SIG-M5 (cell line): Measurements from ENCODE around the gene CHKB.
"Not testable (repeated sequence)": the region's sequence is repeated elsewhere in the genome, so short reads cannot be mapped to it uniquely, and the experiment has no call there.

ENCODE experiments used
- DNase-seq: peaks from one replicate; lab custom pipeline; 2025; lab: John Stamatoyannopoulos, UW

The CHKB gene

DNA sequence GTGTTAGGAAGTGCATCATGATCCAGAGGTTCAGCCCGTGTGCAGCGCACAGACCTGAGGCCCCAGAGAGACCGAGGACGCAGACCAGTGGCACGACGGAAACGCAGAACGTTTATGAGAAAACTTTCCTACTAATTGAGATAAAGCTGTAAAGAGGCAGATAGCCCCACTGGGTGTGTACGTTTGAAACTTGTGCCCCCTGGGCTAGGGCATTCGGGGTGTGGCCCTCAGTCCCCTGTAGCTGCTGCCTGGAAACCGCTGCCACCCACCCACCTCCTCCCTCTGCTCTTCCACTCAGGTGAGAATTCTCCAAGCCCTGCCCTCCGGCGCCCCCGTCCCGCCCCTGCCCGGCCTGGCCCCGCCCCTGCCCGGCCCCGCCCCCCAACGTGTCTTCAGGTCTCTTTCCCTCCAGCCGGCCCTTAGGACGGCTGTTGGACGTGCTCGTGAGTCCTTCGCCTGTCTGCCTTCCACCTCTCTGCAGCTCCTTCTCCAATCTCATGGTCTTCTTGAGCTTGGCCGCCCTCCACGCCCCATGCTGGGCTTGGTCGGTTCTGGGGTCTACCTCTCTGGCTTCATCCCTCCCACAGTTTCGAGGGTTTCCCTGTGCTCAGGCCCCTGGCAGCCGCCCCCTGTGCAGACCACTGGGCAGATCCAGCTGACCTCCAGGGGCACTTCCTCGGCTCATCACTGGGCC is 30.0 kb upstream of the CHKB start:
- no peak for DNase-seq

DNA sequence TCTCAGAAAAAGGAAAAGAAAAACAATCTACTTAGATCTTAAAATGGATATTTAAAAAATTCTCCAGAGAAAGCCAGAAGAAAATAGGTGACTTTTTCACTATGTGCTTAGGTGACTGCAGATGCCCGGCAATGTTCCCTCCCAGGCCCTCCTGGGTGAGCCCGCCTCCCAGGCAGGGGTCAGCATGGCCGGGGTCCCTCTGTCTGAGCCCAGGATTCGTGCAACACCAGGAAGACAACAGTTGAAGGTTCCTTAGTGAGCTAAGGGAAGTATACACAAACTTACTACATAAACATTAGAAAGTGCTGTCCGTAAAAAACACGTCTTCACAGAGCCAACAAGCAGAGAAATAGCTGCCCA is 29.5 kb upstream of the CHKB start:
- DNase-seq = no peak

DNA sequence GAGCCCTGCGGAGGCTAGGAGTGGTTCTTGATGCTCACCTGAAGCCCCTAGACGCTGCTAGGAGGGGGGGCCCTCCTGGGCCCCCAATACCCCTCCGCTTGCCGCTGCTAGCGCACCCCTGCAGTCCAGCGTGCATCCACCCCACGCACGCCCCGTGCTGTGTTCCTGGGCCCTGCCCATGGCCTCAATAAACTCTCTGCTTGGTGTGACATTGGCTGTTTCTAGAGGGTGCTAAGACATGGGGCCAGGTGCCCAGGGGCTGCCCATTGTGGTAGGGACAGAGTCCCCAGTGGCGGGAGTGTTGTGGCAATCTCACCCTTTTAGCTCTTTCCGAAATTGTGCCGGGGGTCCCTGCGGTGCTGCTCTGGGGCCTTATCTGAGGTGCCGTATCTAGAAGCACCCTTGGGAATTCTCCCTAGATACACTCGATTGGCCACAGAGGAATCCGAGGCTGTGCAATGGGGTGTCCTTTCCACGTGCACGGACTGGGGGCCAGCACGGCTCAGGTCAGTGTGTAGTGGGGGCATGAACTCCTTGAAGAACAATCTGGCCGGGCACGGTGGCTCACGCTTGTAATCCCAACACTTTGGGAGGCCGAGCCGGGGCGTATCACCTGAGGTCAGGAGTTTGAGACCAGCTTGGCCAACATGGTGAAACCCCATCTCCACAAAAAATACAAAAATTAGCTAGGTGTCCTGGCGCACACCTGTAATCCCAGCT is 28.9 kb upstream of the CHKB start:
- DNase-seq = no peak

DNA sequence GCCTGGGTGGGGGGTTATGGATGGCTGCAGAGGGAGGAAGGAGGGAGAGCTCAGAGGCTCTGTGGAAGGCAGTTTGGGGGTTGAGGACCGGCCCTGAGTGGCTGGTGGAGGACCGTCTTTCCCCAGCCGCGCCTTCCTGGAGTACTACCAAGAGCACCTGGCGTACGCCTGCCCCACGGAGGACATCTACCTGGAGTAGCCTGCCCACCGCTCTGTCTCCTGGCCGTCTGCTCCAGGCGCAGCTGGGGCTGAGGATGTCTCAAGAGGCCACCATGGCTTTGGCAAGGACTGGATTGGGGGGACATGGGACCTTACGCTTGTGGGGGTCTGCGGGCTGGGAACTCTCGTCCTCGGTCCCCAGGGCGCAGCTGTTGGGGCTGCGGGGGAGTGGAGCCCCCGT is 27.9 kb upstream of the CHKB start:
- DNase-seq = no peak

DNA sequence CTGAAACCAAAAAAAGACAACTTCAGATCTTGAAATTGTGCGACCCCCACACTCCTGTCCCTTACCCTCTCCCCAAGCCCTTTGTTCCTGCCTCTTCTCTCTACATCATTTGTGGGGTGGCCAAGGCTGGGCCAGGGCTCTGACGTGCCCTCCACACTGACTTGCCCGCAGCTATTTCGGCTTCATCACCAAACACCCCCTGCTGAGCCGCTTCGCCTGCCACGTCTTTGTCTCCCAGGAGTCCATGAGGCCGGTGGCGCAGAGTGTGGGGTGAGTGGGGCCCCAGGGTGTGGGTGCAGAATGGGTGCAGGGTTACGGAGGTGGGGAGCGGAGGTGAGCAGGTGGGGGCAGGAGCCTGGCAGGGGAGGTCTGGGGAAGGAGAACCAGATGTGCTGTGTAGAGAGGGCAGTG is 27.4 kb upstream of the CHKB start:
- no peak for DNase-seq

DNA sequence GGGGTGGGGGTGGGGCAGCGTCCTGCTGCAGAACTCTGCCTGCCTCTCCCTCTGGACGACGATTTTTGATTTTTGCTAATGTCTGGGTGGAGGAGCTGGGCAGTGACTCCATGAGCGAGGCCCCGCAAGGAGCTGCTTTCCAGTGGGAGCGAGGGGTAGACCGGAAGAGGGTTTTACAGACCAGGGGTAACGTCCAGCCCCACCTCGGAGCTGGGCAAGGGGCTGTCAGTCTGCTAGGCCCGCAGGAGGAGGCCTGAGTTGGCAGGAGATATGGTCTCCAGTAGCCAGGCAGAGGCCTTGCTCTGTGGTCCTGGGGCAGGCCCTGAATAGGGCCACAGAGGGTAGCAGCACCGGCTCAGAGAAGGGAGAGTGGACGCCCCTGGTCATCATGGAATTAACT is 26.9 kb upstream of the CHKB start:
- no peak for DNase-seq

DNA sequence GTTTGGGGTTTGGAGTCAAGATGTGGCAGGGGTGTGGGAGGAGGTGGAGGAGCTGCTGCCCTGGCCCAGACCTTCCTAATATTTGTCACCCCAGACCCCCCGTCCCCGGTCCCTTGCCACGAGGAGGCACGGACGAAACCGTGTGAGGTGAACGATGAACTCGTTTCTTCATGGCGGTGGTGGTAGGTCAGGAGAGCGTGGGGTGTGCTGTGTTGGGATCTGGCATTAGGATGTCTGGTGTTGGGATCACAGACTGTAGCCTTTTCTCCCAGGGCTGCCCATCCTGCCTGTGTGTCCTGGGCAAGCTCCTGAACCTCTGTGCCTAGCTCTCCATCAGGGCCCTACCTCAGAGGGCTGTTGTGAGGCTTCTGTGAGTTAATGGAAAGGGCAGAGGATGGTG is 26.3 kb upstream of the CHKB start:
- no peak for DNase-seq

DNA sequence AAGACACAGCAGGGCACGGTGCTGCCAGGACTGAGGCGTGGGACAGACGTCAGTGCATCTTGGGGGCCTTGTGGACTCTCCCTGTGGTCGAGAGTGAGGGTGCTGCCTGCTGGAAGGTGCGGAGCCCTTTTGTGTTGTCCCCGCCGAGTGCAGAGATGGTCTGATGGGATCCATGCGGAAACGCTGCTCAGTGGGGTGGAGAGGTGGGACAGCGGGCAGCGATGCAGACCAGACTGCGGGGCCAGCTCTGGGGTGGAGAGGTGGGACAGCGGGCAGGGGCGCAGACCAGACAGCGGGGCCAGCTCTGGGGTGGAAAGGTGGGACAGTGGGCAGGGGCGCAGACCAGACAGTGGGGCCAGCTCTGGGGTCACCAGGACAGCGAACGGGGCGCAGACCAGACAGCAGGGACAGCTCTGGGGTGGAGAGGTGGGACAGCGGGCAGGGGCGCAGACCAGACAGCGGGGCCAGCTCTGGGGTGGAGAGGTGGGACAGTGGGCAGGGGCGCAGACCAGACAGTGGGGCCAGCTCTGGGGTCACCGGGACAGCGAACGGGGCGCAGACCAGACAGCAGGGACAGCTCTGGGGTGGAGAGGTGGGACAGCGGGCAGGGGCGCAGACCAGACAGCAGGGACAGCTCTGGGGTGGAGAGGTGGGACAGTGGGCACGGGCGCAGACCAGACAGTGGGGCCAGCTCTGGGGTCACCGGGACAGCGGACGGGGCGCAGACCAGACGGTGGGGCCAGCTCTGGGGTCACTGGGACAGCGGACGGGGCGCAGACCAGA is 25.6 kb upstream of the CHKB start:
- not testable (repeated sequence) for DNase-seq

DNA sequence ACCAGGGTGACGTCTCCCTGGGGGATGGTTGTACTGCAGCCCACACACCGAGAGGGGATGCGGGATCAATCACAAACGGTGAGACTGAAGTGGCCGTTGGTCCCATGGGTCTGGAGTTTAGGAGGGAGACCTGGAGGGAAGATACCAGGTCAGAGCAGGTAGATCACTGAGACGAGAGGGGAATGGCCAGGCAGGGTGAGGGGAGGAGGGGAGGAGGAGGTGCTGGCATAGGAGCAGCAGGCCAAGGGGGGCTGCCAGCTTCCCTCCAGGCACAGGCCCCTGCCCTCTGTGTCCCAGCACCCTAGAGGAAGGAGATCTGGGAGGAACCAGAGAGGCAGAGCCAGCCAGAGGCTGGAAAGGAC is 25.0 kb upstream of the CHKB start:
- DNase-seq = no peak

DNA sequence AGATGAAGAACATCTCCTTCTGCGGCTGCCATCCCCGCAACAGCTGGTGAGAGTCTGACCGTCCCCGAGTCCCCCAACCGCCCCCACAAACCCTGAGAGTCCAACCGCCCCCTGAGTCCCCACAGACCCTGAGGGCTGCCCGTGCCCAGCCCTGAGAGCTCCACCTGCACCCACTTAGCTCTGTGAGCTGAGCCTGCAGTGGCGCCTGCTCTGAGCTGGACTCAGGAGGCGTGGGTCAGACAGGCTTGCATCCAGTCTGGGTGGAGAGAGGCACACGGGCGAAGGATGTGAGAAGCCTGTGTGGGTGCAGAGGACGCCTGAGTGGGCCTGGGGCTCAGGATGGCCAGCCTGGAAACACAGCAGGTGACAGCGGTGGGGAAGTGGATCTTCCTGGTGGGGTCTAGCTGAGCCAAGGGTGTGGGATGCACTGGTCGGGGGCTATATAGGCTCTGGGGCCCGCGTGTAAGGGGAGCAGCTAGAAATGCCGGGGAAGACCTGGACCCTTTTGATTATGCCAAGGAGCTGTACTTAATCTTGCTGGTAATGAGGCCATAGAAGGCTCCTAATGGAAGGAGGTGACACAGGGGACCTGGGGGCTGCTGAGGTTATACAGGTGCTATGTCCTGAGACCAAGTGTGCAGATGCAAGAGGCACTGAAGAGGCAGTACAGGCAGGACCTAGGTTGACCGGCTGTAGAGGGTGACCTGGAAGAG is 24.5 kb upstream of the CHKB start:
- no peak for DNase-seq

DNA sequence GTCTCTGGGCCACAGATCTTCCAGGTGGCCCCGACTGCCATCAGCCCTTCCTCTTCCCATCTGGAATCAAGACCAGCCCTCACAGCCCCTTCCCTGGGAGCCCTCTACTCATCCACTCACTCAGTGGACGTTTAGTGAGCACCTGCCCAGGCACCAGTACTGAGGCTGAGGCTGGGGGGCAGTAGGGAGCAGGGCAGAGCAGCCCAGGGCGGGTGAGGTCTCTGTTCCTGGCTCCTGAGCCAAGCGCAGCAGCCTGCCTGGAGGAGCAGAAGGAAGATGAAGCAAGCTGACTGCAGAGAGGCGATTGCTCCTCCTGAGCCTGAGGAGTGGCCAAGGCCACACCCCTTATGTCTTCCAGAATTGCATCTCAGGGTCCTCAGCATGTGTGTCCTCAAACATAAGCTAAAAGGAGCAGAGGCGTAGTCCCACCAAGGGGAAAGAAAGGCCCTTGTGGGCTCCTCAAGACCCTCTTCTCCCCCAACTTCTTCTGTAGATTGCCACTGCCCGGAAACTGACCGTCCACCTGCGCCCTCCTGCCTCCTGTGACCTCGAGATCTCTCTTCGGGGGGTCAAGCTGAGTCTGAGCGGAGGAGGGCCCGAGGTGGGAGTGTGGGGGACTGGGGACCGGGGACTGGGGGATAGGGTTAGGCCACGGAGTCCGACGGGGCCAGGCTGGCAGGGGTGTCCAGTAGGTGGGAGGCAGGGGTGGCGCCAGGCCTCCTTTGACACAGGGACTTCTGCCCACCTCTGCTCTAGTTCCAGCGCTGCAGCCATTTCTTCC is 23.7 kb upstream of the CHKB start:
- DNase-seq = no peak

DNA sequence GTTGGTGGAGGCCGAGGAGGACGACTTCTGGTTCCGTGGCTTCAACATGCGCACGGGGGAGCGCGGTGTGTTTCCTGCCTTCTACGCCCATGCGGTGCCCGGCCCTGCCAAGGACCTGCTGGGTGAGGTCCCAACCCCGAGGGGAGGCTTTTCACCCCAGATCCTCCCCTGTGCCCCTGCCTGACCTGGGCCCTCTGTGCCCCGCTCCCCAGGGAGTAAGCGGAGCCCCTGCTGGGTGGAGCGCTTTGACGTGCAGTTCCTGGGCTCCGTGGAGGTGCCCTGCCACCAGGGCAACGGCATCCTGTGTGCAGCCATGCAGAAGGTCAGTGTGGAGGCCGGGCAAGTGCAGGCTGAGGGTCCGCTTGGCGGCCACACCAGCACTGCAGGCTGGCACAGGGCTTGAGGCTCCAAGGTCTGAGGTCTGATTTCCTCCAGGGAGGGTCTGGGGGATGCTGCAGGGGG is 23.0 kb upstream of the CHKB start:
- no peak for DNase-seq

DNA sequence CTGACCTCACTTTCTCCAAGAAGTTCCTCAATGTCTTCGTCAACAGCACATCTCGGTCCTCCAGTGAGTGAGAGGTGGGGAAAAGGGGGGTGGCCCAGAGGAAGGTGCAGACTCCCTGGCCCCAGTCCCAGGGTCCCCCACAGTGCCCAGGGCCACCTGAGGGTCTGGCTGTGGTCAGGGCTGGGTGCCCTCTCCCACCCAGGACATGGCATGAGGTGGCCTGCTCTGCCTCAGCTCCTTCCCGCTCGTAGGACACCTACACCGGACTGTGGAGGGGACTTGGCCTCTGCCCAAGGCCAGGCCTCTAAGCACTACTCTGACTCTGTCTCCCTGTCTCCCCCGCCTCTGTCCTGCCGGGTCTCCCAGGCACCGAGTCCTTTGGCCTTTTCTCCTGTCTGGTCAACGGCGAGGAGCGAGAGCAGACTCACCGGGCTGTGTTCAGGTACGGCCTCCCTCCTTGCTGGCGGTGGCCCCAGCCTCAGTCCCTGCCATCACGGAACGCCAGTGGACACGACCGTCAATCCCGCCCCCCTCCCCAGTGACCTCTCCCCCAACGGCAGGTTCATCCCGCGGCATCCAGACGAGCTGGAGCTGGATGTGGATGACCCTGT is 22.5 kb upstream of the CHKB start:
- DNase-seq = no peak

DNA sequence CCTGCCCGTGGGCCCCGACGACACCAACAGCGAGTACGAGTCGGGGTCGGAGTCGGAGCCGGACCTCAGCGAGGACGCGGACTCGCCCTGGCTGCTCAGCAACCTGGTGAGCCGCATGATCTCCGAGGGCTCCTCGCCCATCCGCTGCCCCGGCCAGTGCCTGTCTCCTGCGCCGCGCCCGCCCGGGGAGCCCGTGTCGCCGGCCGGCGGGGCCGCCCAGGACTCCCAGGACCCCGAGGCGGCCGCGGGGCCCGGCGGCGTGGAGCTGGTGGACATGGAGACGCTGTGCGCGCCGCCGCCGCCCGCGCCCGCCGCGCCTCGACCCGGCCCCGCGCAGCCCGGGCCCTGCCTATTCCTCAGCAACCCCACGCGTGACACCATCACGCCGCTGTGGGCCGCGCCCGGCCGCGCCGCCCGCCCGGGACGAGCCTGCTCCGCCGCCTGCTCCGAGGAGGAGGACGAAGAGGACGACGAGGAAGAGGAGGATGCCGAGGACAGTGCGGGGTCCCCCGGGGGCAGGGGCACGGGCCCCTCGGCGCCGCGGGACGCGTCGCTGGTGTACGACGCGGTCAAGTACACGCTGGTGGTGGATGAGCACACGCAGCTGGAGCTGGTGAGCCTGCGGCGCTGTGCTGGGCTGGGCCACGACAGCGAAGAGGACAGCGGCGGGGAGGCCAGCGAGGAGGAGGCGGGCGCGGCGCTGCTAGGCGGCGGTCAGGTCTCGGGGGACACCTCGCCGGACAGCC is 21.8 kb upstream of the CHKB start:
- no peak for DNase-seq

DNA sequence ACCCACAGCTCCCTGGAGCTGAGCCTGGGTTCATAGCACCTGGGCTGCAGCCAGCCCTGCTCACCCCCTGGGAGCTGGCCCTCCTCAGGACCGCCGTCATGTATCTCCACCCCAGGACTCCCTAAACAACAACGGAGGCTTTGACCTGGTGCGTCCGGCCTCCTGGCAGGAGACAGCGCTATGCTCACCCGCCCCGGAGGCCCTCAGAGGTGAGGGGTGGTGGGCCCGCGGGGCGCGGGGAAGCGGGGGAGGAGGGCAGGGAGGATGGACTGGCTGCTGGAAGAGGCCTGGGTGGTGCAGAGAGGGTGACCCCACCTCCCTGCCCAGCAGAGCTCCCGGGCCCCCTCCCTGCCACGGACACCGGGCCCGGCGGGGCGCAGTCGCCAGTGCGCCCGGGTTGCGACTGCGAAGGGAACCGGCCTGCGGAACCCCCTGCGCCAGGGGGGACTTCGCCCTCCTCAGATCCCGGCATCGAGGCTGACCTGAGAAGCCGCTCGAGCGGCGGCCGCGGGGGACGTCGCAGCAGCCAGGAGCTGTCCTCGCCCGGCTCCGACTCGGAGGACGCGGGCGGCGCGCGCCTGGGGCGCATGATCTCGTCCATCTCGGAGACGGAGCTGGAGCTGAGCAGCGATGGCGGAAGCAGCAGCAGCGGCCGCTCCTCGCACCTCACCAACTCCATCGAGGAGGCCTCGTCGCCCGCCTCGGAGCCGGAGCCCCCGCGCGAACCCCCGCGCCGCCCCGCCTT is 21.0 kb upstream of the CHKB start:
- DNase-seq = no peak

DNA sequence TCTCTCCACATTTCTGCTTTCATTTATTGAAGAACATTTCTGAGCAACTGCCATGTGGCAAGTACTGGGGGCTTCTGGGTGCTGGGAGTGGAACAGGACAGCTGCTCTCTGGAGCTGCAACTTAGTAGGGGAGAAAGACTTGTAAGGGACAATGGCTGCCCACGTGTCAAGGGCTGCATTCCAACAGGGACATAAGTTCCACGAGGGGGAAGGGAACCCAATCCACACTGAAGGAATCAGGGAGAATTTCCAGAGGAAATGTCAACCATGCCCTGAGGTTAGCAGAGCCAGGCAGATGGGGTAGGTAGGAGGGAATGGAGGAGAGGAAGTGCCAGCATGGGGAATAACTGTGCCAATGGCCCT is 19.7 kb upstream of the CHKB start:
- DNase-seq = no peak

DNA sequence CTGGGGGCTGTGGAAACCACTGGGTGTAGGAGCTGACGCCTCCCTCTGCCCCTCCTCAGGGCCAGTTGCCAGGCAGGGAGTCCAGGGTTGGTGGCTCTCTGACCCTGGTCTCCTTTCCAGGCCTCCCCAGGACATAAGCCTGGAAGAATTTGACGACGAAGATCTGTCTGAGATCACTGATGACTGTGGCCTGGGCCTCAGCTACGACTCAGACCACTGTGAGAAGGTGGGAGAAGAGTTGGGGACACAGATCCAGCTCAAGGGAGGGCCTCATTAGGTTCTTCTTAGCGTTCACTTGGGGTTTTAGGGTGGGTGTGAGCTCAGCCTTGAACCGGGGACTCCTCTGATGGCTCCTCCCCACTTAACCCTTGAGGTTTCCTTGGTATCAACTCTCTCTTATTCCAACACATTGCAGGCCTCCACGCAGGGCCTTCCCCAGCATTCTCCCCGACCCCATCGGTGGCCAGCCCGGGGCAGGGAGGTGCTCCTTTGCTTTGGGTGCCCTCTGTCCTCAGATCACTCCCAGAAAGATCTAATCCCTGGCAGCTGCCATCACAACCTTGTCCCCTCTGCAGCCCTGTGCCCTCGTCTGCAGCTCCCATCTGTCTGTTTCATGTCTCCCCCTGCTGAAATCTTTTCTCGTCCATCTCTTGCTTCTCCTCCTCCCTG is 19.2 kb upstream of the CHKB start:
- no peak for DNase-seq

DNA sequence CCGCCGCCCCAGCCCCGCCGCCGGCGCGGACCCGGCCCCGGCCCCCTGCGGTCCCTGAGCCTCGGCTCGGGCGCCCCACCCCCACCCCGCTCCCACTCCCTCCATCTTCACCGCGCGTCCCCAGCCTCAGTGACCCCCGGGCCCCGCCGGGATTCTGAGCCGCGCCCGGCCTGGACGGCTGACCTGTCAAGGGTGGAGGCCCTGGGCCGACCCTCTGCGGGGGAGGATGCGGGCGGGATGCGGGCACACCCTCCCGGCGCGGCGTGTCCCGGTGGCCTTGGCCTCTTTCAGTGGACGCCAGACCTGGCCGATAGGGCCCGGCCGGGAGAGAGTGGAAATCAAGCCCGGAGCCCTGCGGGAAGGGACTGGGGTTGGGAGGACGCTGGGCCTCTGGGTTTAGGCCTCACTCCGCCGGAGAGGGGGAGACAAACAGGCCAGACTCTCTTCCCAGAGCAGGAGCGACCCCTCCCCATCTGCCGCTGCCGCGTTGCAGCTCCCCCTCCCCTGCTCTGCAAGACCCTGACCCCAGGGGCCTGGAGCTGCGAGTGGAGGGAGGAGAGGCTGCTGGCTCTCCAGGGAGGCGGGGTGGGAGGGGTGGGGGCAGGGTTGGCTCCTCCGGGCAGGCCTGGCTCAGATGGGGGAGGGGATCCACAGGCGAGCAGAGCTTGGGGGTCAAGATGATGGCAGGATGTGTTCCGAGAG is 18.5 kb upstream of the CHKB start:
- no peak for DNase-seq

DNA sequence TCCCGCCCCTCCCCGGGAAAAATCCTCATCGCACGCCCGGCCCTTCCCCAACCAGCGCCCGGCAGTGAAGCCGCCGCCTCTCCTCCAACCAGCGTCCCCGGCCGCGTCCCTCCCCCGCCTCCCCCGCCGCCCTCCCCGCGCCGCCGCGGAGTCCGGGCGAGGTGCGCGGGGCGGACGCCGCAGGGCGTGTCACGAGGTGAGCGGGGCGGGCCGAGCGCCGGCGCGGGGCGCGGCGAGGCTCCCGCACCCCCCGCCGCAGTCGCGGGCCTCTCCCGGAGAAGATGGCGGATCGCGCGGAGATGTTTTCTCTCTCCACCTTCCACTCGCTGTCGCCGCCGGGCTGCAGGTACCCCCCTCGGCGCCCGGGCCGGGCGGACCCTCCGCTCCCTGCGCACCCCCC is 17.9 kb upstream of the CHKB start, which contains the start of gene MAPK8IP2:
Gene MAPK8IP2 (plus strand): TSS at position 256 of the 400 bp plus-strand sequence. CDS start 26 bp downstream, at position 282.
- no peak for DNase-seq
